ENCODE data around the gene AGPAT1. TPM values are rescaled to one million over a fixed set of nuclear protein-coding genes. Genes with fewer than 3 reads are reported as not detected.

The AGPAT1 gene
- polyA plus RNA-seq, 1 donor from 2014 or later, result 17.2 TPM

DNA sequence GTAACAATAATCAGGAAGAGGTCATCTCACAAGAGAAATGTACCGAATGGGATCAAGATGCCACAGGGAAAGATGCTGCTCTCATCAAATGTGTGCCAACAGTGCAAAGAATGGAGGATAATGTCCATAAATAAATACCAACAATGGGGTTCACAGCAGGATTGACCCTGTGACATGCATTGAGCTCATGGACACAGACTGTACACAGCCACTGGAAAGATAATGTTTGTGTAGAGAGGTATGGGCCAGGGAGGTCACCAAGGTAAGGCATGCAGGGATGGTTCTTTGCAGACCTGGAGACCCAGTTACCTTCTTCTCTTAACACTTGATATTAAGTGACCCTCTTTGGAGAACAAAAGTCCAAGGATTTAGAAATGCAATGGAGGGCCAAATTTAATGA is 1.5 kb downstream of the AGPAT1 start:
- Mint-ChIP-seq H3K27me3 (no peaks in the 10 kb centered on the region), H3K36me3 (peaks cover 3% of the 10 kb centered on the region), H3K4me3 (peak overlapping the region; percentile 2 to 85 (median 56)), H3K9me3 (no peaks in the 10 kb centered on the region), H3K27ac (peak overlapping the region in 1 of 3 donors; percentile 15), H3K4me1 (peaks cover 22 to 48% (median 25%) of the 10 kb centered on the region in 3 donors)

DNA sequence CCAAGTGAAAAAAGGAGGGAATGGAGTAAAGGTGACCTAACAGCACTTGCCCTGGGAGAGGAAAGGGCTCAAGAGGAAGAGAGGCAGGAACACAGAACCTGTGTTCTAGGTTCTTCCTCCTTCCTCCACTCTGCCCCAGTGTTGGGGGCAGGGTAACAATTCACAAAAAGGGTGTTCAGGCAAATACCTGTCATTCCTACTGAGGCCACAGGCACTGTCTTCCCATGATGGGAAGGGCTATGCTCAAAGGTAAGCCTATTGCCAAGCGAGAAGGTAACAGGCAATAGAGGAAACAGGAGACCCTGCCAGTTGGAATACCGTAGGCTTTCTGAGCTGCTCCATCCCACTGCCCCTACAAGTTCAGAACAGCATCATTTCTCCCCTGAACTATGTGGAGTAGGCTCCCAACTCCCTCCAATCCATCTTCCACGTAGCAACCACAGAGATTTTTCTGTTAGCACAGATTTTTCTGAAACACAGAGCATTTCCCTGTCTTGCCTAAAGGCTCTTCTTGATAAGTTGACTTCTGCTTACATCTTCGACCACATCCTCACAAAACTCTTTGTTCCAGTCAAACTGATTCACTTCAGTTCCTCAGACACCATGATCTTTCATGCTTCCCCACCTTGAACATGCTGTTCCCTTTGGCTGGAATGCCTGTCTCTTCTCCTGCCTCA is 2.7 kb downstream of the AGPAT1 start:
- Mint-ChIP-seq H3K4me1 (peaks cover 18 to 40% (median 22%) of the 10 kb centered on the region in 3 donors), H3K36me3 (peaks cover 9% of the 10 kb centered on the region), H3K27me3 (no peaks in the 10 kb centered on the region), H3K27ac (peak overlapping the region in 1 of 3 donors; percentile 27), H3K9me3 (no peaks in the 10 kb centered on the region), H3K4me3 (peak overlapping the region in 1 of 4 donors; percentile 30)

GRCh38 chr6:32171234-32171633 is 4.7 kb downstream of the AGPAT1 start:
- H3K4me1 Mint-ChIP-seq, result peaks cover 11 to 30% (median 12%) of the 10 kb centered on the region in 3 donors
- H3K4me3 Mint-ChIP-seq, result peak overlapping the region in 1 of 4 donors; percentile 14
- H3K9me3 Mint-ChIP-seq, result no peaks in the 10 kb centered on the region
- no peak overlapping the region for H3K27ac Mint-ChIP-seq
- no peaks in the 10 kb centered on the region for H3K27me3 Mint-ChIP-seq
- peaks cover 10% of the 10 kb centered on the region for H3K36me3 Mint-ChIP-seq

DNA sequence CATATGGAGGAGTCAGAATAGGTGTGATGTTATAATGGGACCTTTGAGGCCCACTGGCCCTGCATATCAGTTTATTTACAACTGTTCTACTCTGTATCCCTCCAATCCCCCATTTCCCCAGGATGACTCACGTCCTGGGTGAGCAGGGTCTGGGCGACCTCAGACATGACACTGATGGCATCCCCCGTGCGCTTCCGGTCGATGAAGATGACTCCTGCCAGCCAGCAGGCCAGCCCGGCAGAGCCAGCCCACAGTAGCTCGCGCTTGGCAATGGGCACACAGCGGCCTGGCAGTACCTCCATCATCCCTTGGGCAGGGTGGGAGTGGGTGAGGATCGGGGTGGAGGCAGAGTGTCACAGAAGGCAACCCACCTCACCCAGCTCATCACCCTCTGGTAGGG is 5.6 kb downstream of the AGPAT1 start:
- Mint-ChIP-seq H3K27ac (peak overlapping the region in 1 of 3 donors; percentile 77), H3K4me3 (no peak overlapping the region), H3K4me1 (peaks cover 8 to 27% (median 8%) of the 10 kb centered on the region in 3 donors), H3K9me3 (no peaks in the 10 kb centered on the region), H3K36me3 (peaks cover 10% of the 10 kb centered on the region), H3K27me3 (no peaks in the 10 kb centered on the region)

DNA sequence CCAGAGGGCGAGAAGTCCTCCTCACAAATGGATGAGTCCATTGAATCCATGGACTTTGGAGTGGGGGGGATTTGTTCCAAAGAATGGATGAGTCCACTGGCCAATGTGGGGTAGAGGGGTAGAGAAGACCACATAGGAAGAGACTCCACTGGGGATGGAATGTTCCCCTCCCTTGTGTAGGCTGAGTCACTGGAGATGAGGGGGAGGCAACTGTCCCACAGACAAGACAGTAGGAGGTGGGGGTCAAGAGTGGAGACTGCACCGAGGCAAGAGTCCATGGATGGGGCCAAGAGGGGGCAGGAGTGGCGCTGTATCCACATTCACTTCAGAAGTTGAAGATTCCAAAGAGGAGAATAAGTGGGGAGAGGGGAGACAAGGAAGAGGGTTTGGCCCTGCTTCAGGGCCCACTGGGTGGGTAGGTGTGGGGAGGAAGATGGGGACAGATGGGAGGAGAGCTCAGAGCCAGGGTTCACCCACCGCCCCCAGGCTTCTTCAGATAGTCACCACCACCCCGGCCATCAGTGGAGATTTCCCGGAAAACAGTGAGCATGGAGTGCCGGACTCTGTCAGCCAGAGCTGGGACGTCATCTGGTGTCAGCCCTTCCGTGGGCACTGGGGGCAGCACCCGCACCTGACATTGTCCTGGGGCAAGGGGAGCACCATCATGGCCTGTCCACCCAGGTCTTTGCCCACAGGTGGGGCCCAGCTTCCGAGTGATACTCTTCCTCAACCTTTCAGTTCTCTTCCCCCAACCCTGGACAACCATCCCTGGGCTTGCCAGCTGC is 6.9 kb downstream of the AGPAT1 start:
- Mint-ChIP-seq H3K4me1 (peaks cover 4 to 15% (median 5%) of the 10 kb centered on the region in 3 donors), H3K9me3 (no peaks in the 10 kb centered on the region), H3K4me3 (no peak overlapping the region), H3K27ac (peak overlapping the region in 1 of 3 donors; percentile 64), H3K36me3 (peaks cover 10% of the 10 kb centered on the region), H3K27me3 (no peaks in the 10 kb centered on the region)

- H3K4me3 Mint-ChIP-seq, result no peak overlapping the region
- H3K27me3 Mint-ChIP-seq, result no peaks in the 10 kb centered on the region
- peaks cover 10% of the 10 kb centered on the region for H3K36me3 Mint-ChIP-seq
- peaks cover 3 to 10% (median 5%) of the 10 kb centered on the region in 3 donors for H3K4me1 Mint-ChIP-seq
- H3K9me3 Mint-ChIP-seq, result no peaks in the 10 kb centered on the region
- no peak overlapping the region for H3K27ac Mint-ChIP-seq
Measured at GRCh38 chr6:32168350-32168749, 7.5 kb downstream of the AGPAT1 start.

GRCh38 chr6:32167761-32168262 is 8.1 kb downstream of the AGPAT1 start:
- H3K27ac Mint-ChIP-seq, result no peak overlapping the region

DNA sequence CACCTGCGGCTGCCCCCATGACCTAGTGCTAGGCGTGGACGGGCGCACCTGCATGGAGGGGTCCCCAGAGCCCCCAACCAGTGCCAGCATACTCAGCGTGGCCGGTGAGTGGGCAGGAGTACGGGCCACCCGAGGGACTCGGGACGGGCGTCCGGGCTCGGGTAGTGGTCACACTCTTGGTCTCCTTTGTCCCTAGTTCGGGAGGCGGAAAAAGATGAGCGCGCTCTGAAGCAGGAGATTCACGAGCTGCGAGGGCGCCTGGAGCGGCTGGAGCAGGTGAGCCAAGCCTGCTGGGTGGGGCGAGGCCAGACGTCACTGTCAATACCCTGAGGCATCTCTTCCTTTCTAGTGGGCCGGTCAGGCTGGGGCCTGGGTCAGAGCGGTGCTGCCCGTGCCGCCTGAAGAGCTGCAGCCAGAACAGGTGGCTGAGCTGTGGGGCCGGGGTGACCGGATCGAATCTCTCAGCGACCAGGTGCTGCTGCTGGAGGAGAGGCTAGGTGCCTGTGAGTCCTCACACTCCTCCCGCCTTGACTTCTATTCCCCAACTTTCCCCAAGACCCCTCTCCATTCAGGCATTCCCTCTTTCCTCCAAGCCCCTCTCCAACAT is 8.6 kb downstream of the AGPAT1 start:
- no peak overlapping the region for H3K27ac Mint-ChIP-seq
- no peaks in the 10 kb centered on the region for H3K27me3 Mint-ChIP-seq
- H3K36me3 Mint-ChIP-seq, result peaks cover 10% of the 10 kb centered on the region

More at GRCh38 chr6:32167761-32168262, 8.1 kb downstream of the AGPAT1 start:
- Mint-ChIP-seq H3K4me1 (peaks cover 3 to 7% (median 5%) of the 10 kb centered on the region in 3 donors), H3K9me3 (no peaks in the 10 kb centered on the region), H3K36me3 (peaks cover 10% of the 10 kb centered on the region), H3K4me3 (no peak overlapping the region), H3K27me3 (no peaks in the 10 kb centered on the region)

GRCh38 chr6:32166411-32167061 is 9.3 kb downstream of the AGPAT1 start:
- H3K27ac Mint-ChIP-seq, result no peak overlapping the region
- peaks cover 10% of the 10 kb centered on the region for H3K36me3 Mint-ChIP-seq
- no peaks in the 10 kb centered on the region for H3K27me3 Mint-ChIP-seq
- peaks cover 3 to 5% (median 5%) of the 10 kb centered on the region in 3 donors for H3K4me1 Mint-ChIP-seq
- H3K4me3 Mint-ChIP-seq, result no peak overlapping the region
- H3K9me3 Mint-ChIP-seq, result no peaks in the 10 kb centered on the region

More for the DNA sequence above, 8.6 kb downstream of the AGPAT1 start:
- Mint-ChIP-seq H3K4me3 (no peak overlapping the region), H3K4me1 (peaks cover 3 to 5% (median 5%) of the 10 kb centered on the region in 3 donors), H3K9me3 (no peaks in the 10 kb centered on the region)

DNA sequence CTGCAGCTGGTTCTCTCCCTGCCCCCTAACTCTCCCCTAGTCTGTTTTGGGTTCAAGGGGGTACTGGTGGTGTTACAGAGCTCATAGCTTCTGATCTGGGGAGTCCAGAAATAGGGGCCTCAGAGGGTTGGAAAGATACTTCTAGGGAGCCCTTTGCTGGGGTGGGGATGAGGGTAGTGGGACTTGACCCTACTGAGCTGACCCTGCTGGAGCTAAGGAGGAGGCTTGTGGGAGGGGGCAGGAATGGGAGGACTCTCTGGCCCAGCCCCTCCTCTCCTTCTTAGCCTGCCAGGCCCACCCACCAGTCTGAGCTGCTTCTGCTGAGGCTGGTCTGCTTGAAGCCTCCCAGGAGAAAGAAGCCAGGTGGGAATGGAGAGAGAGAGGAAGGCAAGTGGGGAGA is 11.6 kb downstream of the AGPAT1 start, which contains the start of gene EGFL8:
TSS of gene EGFL8 (plus strand) at position 301 of the 400 bp plus-strand sequence. CDS start 1,571 bp downstream, outside the sequence.
- no peaks in the 10 kb centered on the region for H3K27me3 Mint-ChIP-seq
- peaks cover 3 to 5% (median 5%) of the 10 kb centered on the region in 3 donors for H3K4me1 Mint-ChIP-seq
- peaks cover 7% of the 10 kb centered on the region for H3K36me3 Mint-ChIP-seq
- H3K27ac Mint-ChIP-seq, result no peak within 1 kb of the TSS
- no peaks in the 10 kb centered on the region for H3K9me3 Mint-ChIP-seq
- no peak within 1 kb of the TSS for H3K4me3 Mint-ChIP-seq

- Mint-ChIP-seq H3K36me3 (peaks cover 5% of the 10 kb centered on the region), H3K27ac (no peak overlapping the region), H3K4me1 (peaks cover 3 to 5% (median 4%) of the 10 kb centered on the region in 3 donors), H3K27me3 (no peaks in the 10 kb centered on the region), H3K9me3 (no peaks in the 10 kb centered on the region), H3K4me3 (no peak overlapping the region)
Measured at GRCh38 chr6:32163559-32164258, 12.2 kb downstream of the AGPAT1 start.

DNA sequence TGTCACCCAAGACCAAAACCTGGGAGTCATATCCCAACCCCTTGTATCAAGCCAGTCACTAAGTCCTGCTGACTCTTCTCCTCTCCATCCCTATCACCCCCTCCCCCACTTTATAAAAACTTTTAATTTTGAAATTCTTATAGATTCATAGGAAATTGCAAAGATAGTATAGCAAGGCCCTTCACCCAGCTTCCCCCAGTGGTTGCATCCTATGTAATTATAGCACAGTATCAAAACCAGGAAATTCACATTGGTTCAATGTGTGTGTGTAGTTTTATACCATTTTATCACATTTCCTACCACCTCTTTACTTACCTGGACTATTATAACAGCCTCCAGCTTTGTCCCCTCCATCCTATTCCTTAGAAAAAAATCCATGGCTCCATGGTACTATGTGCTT is 17.8 kb downstream of the AGPAT1 start:
- H3K9me3 Mint-ChIP-seq, result no peaks in the 10 kb centered on the region
- no peaks in the 10 kb centered on the region for H3K36me3 Mint-ChIP-seq
- H3K27ac Mint-ChIP-seq, result no peak overlapping the region
- no peak overlapping the region for H3K4me3 Mint-ChIP-seq
- peaks cover 8% of the 10 kb centered on the region for H3K27me3 Mint-ChIP-seq
- peaks cover 10 to 14% (median 14%) of the 10 kb centered on the region in 3 donors for H3K4me1 Mint-ChIP-seq

- Mint-ChIP-seq H3K36me3 (no peaks in the 10 kb centered on the region), H3K9me3 (no peaks in the 10 kb centered on the region), H3K27ac (no peak overlapping the region), H3K4me1 (peaks cover 14 to 19% (median 16%) of the 10 kb centered on the region in 3 donors), H3K27me3 (peaks cover 18% of the 10 kb centered on the region), H3K4me3 (no peak overlapping the region)
Measured at GRCh38 chr6:32156891-32157290, 19.0 kb downstream of the AGPAT1 start.

Measured in IgD-negative memory B cell (primary cell).